NCI-H146 treated with DMSO at 0.1 percent for 48 hours (cell line): ENCODE results near the gene ARFGAP3.

ENCODE experiments used
- DNase-seq: peaks from one replicate; lab custom pipeline; 2025; ENCODE audit not compliant: unreplicated experiment; lab: John Stamatoyannopoulos, UW

Gene ARFGAP3, protein sequence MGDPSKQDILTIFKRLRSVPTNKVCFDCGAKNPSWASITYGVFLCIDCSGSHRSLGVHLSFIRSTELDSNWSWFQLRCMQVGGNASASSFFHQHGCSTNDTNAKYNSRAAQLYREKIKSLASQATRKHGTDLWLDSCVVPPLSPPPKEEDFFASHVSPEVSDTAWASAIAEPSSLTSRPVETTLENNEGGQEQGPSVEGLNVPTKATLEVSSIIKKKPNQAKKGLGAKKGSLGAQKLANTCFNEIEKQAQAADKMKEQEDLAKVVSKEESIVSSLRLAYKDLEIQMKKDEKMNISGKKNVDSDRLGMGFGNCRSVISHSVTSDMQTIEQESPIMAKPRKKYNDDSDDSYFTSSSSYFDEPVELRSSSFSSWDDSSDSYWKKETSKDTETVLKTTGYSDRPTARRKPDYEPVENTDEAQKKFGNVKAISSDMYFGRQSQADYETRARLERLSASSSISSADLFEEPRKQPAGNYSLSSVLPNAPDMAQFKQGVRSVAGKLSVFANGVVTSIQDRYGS

DNA sequence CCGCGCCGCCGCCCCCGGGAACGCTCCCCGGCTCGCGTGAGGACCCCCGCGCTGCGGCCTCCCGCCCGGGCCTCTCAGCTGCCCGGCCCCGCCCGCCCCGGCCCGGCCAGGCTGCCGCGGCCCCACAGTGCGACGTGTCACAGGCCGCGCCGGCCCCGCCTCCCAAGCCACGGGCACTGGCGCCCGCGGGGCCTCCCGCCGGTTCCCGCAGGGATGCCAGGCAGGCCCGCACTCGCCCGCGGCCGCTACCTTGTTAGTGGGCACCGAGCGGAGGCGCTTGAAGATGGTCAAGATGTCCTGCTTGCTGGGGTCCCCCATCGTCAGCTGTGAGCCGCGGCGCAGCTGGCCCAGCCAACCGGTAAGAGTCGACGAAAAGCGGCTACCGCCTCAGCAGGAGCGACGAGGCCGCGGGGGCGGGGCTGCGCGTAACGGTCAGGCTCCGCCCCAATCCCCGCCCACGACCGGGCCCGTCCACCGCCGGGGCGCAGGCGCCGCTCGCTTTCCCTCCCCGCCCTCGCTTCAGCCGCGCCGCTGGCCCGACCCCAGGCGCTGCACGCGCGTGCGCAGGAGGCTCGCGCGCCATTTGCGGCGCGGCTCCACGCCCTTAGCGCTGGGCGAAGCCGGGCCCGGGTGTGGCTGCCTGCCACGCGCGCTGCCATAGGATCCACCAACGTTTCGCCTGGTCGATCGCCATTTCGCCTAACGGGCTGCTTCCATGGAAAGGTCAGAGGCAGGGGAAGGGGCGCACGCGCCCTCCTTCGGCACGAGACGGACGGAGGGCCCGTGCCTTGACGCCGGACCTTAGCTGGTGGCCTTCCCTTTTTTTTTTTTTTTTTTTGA is at the start of gene ARFGAP3:
Gene ARFGAP3, minus strand, starts transcription at position 409 of the 840 bp plus-strand sequence. Its CDS starts 91 bp downstream, at position 318.
- DNase-seq, result peak; percentile 52

DNA sequence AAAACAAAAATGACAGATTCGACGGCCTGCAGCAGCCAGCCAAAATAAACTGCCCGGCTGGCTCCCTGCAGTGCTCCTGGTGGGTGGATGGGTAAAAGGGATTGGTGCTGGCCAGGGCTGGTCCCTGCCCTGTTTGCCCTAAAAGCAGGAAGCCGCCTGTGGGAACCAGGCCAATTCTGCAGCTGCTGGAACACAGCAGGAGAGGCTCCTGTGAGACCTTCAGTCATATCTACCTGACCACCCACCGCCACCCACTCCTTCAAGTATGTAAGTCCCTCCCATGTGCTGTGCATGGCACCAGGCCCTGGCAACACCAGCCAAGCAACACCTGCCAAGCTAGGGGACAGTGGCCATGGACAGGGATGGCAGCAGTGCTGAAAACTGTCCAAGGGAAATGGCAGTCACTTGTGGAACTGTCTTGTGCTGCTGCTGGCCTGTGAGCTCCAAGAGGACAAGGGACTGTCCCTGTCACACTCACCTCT is 48.7 kb upstream of the ARFGAP3 start:
- DNase-seq, result peak; percentile 37

DNA sequence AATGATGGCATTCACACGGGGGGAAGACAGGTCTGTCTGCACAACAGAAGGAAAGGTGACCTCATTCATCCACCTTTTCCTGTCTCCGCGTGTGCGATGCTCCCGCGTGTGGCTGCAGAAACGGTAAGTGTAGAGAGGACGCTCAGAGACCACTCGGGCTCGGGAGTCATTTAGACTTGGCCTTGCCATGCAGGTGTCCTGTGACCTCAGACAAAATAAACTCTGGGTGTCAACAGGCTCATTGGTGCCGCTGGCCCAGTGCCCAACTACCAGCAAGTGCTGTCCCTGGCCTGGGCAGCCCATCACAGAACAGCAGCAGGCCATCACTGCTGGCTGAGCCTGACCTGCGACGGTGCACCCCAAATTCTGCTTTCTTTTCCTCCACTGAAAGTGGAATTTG is 48.1 kb upstream of the ARFGAP3 start:
- peak; percentile 1 for DNase-seq

DNA sequence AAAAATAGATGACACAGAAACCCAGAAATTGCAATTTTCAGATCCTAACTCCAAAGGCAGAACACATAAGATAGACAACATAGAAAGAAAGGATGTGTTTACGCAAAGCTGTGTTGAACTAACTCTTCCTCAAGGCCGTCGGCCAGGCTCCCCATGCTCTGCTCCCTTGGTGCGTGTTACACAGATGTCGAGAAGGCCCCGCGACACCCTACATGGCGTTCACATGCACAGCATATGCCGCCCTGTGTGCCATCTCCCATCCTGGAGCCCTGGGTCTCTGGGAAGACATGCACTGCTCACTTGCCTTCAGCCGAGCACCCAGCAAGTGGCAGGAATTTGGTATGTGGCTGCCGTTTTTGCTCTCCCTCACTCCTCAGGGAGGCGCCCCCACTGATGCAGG is 47.0 kb upstream of the ARFGAP3 start:
- DNase-seq, result no peak

DNA sequence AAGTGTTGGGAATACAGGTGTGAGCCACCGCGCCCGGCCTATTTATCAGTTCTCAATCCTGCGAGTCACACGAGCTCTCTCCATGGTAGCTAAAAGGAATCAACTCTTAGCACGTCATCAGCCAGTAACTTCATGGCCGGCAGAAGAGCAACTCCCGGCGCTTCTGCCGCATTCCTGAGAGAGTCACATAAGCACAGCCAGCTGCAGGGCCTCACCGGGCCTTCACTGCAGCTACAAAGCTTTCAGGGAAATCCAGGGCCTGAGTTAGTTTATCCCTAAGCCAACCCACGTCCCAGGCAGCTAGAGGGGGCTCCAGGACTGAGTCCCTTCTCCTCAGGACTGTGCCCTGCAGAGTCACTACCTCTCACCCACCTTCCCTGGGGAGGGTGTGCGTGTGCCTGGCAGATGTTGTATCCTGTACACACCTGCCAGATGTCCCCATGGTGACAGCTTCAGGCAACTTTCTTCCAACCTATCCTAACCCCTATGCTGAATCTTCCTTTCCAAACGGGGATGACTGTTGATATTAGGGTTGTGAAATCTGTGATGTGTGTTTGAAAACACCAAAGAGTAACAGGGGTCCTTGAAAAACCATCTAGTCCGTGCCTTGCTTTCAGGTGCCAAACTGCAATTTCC is 45.9 kb upstream of the ARFGAP3 start:
- no peak for DNase-seq

DNA sequence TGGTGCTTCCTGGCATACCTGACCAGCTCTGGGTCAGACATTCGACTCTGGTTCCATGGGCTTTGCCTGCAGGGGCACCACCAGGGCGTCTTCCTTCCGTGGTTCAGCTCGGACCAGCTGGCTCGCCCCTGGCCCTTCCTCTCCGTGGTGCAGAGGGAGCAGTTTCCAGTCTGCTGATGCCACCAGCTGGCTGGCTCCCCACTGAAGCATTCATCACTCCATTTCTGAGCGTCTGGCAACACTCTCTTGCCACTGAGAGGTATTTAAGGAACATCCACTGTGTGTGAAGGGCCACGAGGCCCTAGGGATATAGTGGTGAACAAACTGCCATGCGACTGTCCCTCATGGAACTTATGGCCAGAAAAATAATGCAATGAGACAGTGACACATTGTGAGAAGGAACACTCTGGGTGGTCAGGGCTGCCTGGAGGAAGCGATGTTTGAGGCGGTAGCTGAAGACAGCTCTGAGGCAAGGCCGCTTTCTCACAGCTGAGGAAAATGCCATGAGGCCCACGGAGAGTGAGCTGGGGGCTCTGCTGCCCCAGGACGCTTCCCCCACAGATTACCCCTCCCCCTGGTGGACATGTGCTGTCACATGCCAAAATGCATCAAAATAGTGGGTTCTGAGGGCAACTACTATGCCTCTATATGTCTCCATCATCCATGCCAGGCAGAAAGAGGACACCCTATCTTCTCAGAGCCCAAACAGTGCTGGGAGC is 44.9 kb upstream of the ARFGAP3 start:
- DNase-seq, result no peak

DNA sequence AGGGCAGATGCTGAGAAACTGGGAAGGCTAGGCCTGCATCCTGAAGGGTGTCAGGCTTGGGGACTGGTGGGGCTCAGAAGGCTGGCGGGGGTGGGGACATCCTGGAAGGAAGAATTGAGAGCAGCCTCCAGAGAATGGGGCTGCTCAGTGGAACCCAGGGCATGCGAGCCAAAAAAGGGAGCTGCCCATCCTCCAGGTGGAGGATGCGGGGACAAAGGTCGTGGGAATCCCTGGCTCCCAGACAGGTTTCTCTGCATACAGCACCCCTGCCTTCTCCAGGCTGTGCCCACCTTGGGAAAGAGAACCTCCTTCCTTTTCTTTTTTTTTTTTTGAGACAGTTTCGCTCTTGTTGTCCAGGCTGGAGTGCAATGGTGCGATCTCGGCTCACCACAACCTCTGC is 40.9 kb upstream of the ARFGAP3 start:
- DNase-seq, result no peak

DNA sequence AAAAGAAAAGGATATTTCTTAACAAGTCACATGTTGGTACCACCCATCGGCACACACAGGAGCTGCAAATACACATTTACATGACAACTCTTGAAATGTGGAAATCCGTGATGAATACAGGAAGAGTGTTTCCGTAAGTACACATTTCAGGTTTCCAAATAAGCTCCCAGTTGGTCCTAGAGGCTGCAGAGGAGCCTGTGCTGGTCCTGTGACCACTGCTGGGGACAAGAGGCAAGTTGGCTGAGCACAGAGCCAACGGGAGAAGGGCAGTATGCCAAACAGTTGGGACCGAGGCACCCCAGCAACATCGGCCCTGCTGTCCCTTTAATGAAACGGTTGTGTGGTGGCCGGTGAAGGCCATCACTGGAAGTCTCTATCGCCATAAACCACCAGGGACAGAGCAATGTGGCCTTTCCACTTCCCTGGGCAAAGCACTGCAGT is 38.5 kb upstream of the ARFGAP3 start:
- no peak for DNase-seq

DNA sequence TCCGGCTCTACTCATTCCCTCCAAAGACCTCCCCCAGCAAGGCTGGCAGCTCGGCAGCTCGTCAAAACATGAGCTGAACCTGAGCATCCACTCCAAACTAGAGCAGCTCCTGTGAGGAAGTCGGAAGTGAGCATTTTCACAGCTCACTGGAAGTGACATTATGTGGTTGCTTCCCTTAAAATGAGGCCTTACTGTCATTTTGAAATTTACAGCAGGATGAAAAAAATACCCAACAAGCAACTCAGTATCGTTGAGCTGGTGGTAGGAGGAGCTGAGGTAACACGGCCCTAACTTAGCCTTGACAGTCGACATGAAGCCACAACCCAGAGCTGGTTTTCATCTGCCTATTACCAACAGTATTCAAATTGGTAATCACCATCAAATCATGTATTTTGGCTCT is 38.0 kb upstream of the ARFGAP3 start:
- no peak for DNase-seq

DNA sequence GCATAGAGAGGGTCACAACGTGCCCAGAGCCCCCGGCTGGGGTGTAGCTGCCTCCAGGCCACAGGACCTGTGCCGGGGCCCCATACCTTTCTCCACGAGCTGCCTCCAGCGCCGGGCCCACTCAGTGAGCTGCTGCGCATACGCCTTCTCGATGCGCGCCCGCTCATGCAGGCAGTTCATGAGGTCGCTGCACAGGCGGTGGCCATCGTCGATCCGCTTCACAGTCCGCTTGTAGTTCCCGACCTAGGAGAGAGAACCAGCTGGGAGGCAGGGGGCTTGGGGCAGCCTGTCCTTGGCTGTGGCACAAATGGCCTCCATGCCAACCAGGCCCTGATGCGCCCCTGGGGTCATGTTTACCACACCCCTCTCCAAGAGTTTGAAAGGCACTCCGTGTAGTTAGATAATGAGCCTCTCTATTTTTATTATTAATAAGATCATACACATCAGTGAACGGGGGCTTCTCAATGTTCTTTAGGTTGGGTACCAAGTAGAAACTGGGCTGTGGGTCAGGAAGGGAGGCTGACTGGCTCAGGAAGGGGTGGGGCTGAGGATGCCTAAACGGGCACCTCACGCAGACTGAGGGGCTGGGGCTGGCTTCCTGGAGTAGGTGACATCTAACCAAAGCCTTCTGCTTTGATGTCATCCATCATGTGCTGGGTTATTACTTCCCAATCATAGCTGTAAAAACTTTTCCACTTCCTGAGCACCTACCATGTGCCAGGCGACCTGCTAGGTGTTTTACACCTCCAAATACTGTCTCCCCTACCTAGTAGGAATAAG is 36.5 kb upstream of the ARFGAP3 start:
- DNase-seq, result no peak

DNA sequence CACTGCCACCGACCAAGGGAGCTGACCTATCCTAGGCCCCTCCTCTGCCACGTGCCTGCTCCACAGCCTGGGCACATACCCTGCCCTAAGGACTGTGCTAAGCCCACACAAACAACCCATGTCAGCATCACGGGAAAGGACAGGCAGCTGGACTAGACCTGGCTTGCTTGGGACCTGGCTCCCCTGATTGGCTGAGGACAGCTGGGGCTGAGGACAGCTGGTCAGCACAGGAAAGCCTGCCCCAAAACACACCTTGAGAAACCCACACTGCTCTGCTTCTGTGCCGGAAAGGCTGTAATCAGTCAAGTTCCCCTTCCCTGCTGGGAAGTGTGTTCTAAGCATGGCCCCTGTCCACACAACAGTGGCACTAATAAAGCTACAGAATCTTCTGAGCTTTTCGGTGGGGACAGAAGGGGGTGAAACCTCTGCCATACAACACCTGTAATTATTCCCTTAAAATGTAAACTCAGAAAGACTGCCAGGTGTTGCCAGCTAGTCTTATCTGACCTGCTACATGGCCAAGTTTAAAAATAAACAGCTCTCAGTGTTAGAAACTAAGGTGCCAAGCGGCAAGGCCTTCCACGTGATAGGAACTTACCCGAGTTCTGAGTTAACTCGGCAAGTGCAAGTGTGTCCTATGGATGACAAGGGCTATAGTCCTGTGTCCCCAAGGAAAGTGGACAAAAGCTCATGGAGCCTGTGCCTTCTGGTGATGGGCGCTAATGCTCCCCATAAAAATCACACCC is 35.7 kb upstream of the ARFGAP3 start:
- peak; percentile 8 for DNase-seq

DNA sequence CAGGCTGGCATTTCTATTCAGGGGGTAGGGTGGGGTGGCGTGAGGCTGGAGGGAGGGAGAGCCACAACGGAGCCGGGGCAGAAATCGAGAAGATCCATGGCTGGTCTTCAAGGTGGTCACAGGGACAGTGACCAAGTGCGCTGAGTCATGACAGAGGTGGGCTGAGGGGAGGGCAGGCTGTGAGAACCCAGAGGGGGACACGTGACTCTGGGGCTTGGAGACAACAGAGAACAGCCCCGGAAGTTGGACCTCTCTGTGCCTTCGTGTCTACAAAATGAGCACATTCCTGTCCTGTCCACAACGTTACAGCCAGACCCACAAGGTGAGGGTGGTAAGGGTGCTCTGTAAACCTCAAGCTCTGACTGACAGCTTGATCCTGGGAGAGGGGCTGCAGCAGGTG is 35.1 kb upstream of the ARFGAP3 start:
- no peak for DNase-seq

DNA sequence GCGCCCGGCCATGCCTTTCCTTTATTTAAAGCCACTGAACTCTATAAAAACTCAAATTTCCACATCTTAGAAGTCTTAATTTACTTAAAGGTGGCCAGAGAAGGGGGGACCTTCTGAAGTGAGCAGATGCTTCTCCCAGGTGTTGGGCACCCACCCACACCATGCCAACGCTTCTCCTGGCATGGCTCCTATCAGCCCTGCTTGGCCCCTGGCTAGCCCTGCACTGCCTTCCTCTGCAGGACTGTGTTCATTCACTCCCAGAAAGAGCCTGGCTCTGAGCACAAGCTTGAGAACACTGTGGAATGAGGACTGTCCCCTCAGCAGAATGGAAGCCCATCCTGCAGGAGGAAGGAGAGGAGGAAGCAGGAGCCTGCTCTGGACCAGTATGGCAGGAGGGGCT is 34.6 kb upstream of the ARFGAP3 start:
- DNase-seq, result no peak

DNA sequence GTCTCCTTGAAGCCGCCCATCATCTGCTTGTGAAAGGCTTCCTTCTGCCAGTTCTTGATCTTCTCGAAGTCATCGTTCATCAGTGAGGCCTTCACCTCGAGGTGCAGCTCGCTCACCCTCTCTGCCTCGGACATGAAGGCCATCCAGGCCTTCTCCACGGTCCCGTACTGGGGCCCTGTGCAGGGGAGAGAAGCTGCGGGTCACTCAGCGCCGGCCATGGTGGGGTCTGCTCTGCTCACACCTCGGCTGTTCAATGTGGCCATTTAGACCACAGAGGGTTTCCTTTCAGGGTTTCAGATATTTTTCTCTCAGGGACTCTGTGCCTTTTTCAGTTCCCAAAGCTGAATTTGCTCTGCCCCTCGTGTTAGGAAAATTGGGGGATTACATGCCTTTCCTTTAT is 33.9 kb upstream of the ARFGAP3 start:
- DNase-seq, result no peak

DNA sequence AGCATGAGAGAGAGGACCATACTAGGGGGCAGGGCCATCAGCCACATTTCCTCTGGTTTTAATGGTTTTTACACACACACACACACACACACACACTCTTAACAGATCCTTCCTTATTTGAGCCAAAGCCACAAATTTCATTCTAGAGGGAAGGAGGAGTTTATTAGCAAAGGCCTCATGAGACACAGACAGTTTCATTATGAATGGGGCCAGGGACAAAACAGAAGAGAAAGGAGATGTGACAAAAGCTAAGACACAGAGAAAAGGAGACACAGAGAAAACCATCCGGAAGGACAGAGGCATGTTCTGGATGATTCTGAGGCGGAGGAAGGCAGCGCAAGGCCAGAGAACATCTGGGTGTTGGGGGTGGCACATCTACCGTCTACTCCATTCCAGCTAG is 32.2 kb upstream of the ARFGAP3 start:
- DNase-seq, result no peak

DNA sequence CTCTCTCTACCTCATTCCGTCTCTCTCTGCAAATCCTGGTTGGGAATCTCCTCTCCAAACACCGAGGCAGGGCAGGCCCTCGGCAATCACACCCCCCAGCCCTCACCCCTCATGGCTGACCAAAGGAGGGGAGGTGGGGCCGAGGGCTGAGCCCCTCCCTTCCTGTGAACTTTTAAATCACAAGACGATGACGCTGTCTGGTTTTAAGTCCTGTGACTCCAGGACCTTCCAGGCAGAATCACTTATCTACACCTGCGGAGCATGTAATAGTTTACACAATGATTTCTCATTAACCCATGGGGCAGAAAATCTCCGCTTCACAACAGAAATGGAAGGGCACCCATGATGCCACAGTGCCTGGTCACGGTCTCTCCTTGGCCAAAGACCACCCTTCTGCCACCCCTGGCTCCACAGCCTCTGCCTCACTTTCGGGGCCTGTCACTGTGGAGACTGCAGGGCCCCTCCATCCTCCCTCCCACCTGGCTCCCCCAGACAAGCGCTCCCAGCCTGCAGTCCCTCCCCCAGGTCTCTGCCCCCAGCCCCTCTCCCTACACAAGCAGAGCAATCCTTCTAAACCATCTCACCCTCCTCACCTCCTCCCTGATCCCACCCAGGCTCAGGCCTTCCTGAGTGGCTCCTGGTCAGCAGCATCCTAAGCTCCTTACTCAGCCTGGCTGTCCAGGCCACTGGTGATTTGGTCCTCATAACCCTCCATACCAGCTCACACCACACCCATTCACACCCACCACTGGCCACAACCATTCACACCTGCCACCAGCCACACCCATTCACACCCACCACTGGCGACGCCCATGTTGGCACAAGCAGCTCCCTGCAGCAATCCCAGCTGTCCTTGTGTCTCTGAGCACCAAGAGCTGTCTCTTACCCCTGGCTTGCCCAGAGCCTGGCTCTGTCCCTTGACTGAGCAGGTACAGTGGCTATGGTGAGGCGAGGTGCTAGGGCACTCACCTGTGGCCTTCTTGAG is 30.7 kb upstream of the ARFGAP3 start:
- DNase-seq, result no peak

DNA sequence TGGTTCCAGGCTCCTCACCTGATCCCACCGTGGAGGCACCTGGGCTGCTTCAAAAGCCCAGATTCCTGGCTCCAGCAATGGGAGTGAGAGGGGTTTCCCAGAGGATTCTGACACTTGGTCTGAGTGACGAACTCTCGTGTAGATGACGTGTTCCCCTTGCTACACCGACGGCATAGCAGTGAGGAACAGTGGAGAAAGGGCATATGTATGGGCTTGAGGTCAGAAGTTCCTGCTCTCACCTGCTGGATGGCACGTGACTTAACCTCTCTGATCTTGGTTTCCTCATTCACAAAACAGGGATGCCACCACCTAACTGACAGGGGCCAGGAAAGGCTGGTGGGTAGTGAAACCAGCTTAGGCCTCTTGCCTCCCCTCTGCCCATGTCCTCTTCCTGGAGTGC is 30.0 kb upstream of the ARFGAP3 start:
- no peak for DNase-seq

DNA sequence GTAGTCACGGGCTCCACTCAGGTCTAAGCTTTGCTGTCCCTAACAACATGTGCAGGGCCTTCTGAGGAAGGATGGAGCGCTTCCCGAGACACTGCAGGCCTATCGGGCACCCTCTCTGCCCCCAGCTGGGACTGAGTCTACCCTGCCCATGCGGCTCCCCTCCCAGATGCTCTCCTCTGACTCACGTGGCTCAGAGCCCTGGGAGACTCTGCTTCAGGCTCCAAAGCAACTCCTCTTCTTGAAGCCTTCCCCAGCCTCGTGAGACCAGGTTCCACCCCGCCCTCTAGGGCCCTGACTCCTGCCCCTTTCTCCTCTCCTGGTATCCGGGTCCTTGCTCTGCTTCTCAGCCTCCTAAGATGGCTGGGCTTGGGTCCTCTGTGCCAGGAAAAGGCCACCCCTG is 28.4 kb upstream of the ARFGAP3 start:
- no peak for DNase-seq
